GM12878 (cell line): ENCODE results near the gene RGCC. TPM values are rescaled to one million over a fixed set of nuclear protein-coding genes. Genes with fewer than 3 reads are reported as not detected.

Experiments
- ATAC-seq: fragments of 200-7000 bp; cut with Tn5 transposase; 3 replicates; pipeline ENCODE4 v1.9.1; 2020; ENCODE audit warnings: mild to moderate bottlenecking, moderate library complexity
- BruUV-seq: library from RNA; stranded (reverse); fragments of 400-500 nt; replicated peaks from 2 replicates; lab custom pipeline; 2021; lab: Mats Ljungman, UMichigan
- CTCF ChIA-PET: fragments of 300-600 bp; sonication (Branson Sonifier 250); formaldehyde crosslinking; extraction: SDS; loops from one replicate; lab custom pipeline; 2021; ENCODE audit warnings: inconsistent platforms; lab: Yijun Ruan, JAX
- POLR2A ChIA-PET: fragments of 350-600 bp; formaldehyde crosslinking; extraction: SDS; loops from one replicate; lab custom pipeline; 2021; ENCODE audit warnings: inconsistent platforms; lab: Charles Lee
- RAD21 ChIA-PET: fragments of 300-600 bp; sonication (Branson Sonifier 250); formaldehyde crosslinking; loops from one replicate; lab custom pipeline; 2023; ENCODE audit warnings: antibody characterized with exemption; ENCODE audit not compliant: unreplicated experiment; lab: Charles Lee
- SMC1A ChIA-PET: fragments of 300-600 bp; sonication (Branson Sonifier 250); formaldehyde crosslinking; loops from one replicate; lab custom pipeline; 2023; ENCODE audit not compliant: unreplicated experiment, uncharacterized antibody; lab: Charles Lee
- DNase-seq: peaks from one replicate; pipeline ENCODE4 v3.0.0-alpha.2; 2011; ENCODE audit warnings: low read depth, low spot score
- FAIRE-seq: peaks from 3 replicates; lab custom pipeline; 2011; peaks lifted over from hg19 to GRCh38; lab: Jason Lieb, UNC
- H2AFZ ChIP-seq: 2 replicates; pipeline ENCODE4 v1.6.0; 2011; ENCODE audit warnings: low read depth, low read length, control low read depth; ENCODE audit not compliant: control insufficient read depth
- H3K27ac ChIP-seq: 2 replicates; pipeline ENCODE4 v1.5.1; 2011; ENCODE audit warnings: control low read depth; ENCODE audit not compliant: control insufficient read depth, insufficient read depth
- H3K27me3 ChIP-seq, 2 experiments: replicated peaks in 1 of 2; 2 replicates each; pipeline versions ENCODE4 v1.6.0 to v1.6.1; 2011; ENCODE audit warnings: low read length in 1 of 2; ENCODE audit not compliant: control insufficient read depth in 2 of 2, insufficient read depth in 2 of 2
- H3K36me3 ChIP-seq, 2 experiments: 2 replicates each; pipeline ENCODE4 v1.5.1; 2011; ENCODE audit warnings: low read length in 1 of 2; ENCODE audit not compliant: control insufficient read depth in 2 of 2, insufficient read depth in 2 of 2
- H3K4me1 ChIP-seq: 2 replicates; pipeline ENCODE4 v1.6.1; 2011; ENCODE audit warnings: mild to moderate bottlenecking, low read length, moderate library complexity, mixed read lengths; ENCODE audit not compliant: control insufficient read depth, insufficient read depth
- H3K4me2 ChIP-seq: 2 replicates; pipeline ENCODE4 v1.6.0; 2011; ENCODE audit warnings: control low read depth; ENCODE audit not compliant: control insufficient read depth, insufficient read depth
- H3K4me3 ChIP-seq: fragments of 200-600 bp; sonication (generic); 2 replicates; pipeline ENCODE4 v1.5.1; 2016
- H3K79me2 ChIP-seq: 2 replicates; pipeline ENCODE4 v1.6.0; 2011; ENCODE audit warnings: low read length; ENCODE audit not compliant: control insufficient read depth, insufficient read depth
- H3K9ac ChIP-seq: 2 replicates; pipeline ENCODE4 v1.8.0; 2011; ENCODE audit warnings: low read length, control low read depth, mixed read lengths; ENCODE audit not compliant: control insufficient read depth, insufficient read depth
- H3K9me3 ChIP-seq: replicated peaks from 3 replicates; pipeline ENCODE4 v1.5.1; 2011; ENCODE audit warnings: mild to moderate bottlenecking, low read length; ENCODE audit not compliant: control insufficient read depth, insufficient read depth
- H4K20me1 ChIP-seq: 2 replicates; pipeline ENCODE4 v1.6.0; 2011; ENCODE audit not compliant: control insufficient read depth, insufficient read depth
- ASH2L ChIP-seq: fragments of 300-600, 200-600 bp; sonication (generic); IDR thresholded peaks from 2 replicates; pipeline ENCODE4 v1.6.1; 2017; ENCODE audit warnings: low read depth, mild to moderate bottlenecking, borderline replicate concordance
- EGR1 ChIP-seq, 2 experiments: IDR thresholded peaks; 1 replicate in 1 of 2; 2 replicates in 1 of 2; pipeline ENCODE4 v1.6.1; 2011 to 2012; ENCODE audit warnings: low read depth in 2 of 2, low read length in 2 of 2, borderline replicate concordance in 1 of 2, mild to moderate bottlenecking in 1 of 2, moderate library complexity in 1 of 2
- LARP7 ChIP-seq: fragments of 450-650 bp; IDR thresholded peaks from 2 replicates; pipeline ENCODE4 v1.6.1; 2017; ENCODE audit warnings: mild to moderate bottlenecking
- POLR2A ChIP-seq: IDR thresholded peaks from 2 replicates; pipeline ENCODE4 v1.6.1; 2011; ENCODE audit warnings: low read depth, mild to moderate bottlenecking, low read length
- POLR2AphosphoS5 ChIP-seq: IDR thresholded peaks from 2 replicates; pipeline ENCODE4 v1.6.1; 2011; ENCODE audit warnings: mild to moderate bottlenecking, low read length, inconsistent platforms
- WGBS: methylation state at CpG from one replicate; pipeline ENCODE4 v1.1.6; 2016; ENCODE audit warnings: low lambda C conversion rate; ENCODE audit not compliant: insufficient replicate concordance, insufficient coverage; ENCODE audit errors: missing lambda C conversion rate; 5-methylcytosine and 5-hydroxymethylcytosine counted together
- in situ Hi-C: fragments of 300-500 bp; cut with MboI; formaldehyde crosslinking; loops from 9 replicates; pipeline ENCODE4 v1.14.3; 2018; ENCODE audit warnings: mixed read lengths
- intact Hi-C: fragments of 100-400 bp; cut with micrococcal nuclease; formaldehyde crosslinking; loops from one replicate; pipeline ENCODE4 v1.14.2; 2022; ENCODE audit not compliant: unreplicated experiment
- polyA plus RNA-seq, 11 experiments: library from polyadenylated mRNA; depleted of rRNA in 4 of 11; unstranded in 6 of 11; stranded (reverse) in 5 of 11; fragments of >200 nt; fragmentation: Nextera tagmentation in 4 of 11; fragmentation: Illumina TruSeq in 1 of 11; extraction: Ambion mirVana in 4 of 11; extraction: Trizol in 1 of 11; gene quantifications; 1 replicate in 1 of 11; 2 replicates in 10 of 11; pipeline versions ENCODE4 v1.2.1 to v1.2.3, GENCODE V29; 2011 to 2016; ENCODE audit warnings: inconsistent platforms in 2 of 11, missing spikeins in 2 of 11, low read depth in 1 of 11
- total RNA-seq, 4 experiments: library from RNA; depleted of rRNA in 3 of 4; stranded (reverse); fragments of >200 nt in 3 of 4; fragmentation: Illumina TruSeq in 1 of 4; extraction: Trizol in 1 of 4; gene quantifications; 2 replicates each; pipeline versions ENCODE4 v1.2.1 to v1.2.3, GENCODE V29; 2013 to 2021
- TF ChIP-seq, protein P1 (sequence below): IDR thresholded peaks from 2 replicates; pipeline ENCODE4 v1.6.1; 2011; ENCODE audit warnings: borderline replicate concordance, low read depth, mild to moderate bottlenecking, moderate library complexity, low read length; ENCODE audit not compliant: insufficient read depth, poor library complexity, severe bottlenecking

Gene RGCC
- total and polyA plus RNA-seq, 10 of the 15 experiments (the other 5 are each of a cell fraction or from before 2014, with no cell fraction given), result 0.41 to 19.4 (median 9.9) TPM

DNA sequence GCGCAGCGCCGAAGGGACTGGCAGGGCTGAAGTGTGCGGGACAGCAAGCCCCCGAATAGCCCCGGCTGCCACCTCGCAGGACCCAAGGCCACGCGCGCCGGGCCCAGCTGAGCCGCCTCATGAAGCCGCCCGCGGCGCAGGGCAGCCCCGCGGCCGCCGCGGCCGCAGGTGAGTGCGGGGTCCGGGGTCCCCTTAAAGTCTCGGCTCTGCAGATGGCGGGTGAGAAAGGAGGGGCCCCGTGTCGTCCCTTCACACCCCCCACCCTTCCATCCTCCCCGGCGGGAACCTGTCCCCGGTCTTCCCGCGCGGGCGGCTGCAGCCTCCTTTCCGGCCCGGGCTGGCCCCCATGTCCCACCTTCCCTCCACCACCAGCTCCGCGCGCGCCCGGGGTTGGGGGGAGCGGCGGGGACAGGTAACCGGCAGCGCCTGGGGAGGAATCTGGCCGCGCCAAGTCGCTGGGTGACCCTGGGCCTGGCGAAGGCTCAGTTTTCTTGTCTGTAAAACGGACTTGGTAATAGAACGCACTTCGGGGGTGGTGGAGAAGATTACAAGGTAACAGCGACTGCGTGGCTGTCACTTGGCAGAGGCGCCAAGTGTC, 338 bp downstream of the RGCC start:
- no peak for FAIRE-seq
- H3K4me1 ChIP-seq, result peaks cover 40% of the 10 kb centered on the region
- SMC1A ChIA-PET, result interaction anchor here (0.8 to 2.9 kb wide), 3 partner anchors 39 to 194 kb away, joined by 3 to 24 read pairs (median 3); no protein-coding TSS in a partner anchor
- in situ Hi-C loops, result no loop called here
- no peak for DNase-seq
- ATAC-seq, result peak; percentile 39
- TF ChIP-seq ASH2L (no peak), LARP7 (peak; percentile 17; the same call in 1 of the 2 replicates), POLR2A (peak; percentile 77; the same call in 1 of the 2 replicates), POLR2AphosphoS5 (0 out of 2 replicates have a peak, but pooled peaks have one; percentile 30), EGR1 (IDR thresholded peaks at IDR 0.05; ENCODE audit: borderline replicate concordance in 1 of 2, low read depth in 2 of 2, low read length in 2 of 2) (0 out of 3 replicates have a peak, but pooled peaks of 1 of the 2 experiments have one; percentile 7)
- TF ChIP-seq, protein P1, sequence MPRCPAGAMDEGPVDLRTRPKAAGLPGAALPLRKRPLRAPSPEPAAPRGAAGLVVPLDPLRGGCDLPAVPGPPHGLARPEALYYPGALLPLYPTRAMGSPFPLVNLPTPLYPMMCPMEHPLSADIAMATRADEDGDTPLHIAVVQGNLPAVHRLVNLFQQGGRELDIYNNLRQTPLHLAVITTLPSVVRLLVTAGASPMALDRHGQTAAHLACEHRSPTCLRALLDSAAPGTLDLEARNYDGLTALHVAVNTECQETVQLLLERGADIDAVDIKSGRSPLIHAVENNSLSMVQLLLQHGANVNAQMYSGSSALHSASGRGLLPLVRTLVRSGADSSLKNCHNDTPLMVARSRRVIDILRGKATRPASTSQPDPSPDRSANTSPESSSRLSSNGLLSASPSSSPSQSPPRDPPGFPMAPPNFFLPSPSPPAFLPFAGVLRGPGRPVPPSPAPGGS, result no peak
- TF ChIP-seq, all 136 proteins: peak for 4
- no TSS peak for BruUV-seq
- Histone ChIP-seq H3K79me2 (no peaks in the 10 kb centered on the region; the same call in 1 of the 2 replicates), H3K9me3 (no peaks in the 10 kb centered on the region), H3K4me2 (peak overlapping the region; percentile 74), H3K27ac (no peak overlapping the region), H2AFZ (peak overlapping the region; percentile 87), H3K9ac (peak overlapping the region; percentile 69), H3K27me3 (peaks cover 0 to 7% of the 10 kb centered on the region in 2 experiments; a peak in 2 of 4 replicates), H4K20me1 (no peaks in the 10 kb centered on the region), H3K4me3 (peak overlapping the region; percentile 80), H3K36me3 (no peaks in the 10 kb centered on the region; a peak in 1 of 4 replicates)
- ChIA-PET CTCF (interaction anchor here (0.7 to 2.8 kb wide), 7 partner anchors 34 to 191 kb away, joined by 3 to 16 read pairs (median 3); no protein-coding TSS in a partner anchor), POLR2A (no interaction called here), RAD21 (interaction anchor here (0.9 to 2.6 kb wide), 5 partner anchors 35 to 195 kb away, joined by 3 to 9 read pairs (median 4); no protein-coding TSS in a partner anchor)
- intact Hi-C loops, result no loop called here
- WGBS, result 3% methylated on average over 56 of the region's 56 CpGs
